Stomach (tissue), 9 donors: ENCODE measurements around the gene COX8A. TPM values are rescaled to one million over a fixed set of nuclear protein-coding genes. Genes with fewer than 3 reads are reported as not detected.
A peak's percentile ranks its signal among the peaks of the same experiment; 100 is the strongest.

Experiments used
- DNase-seq, 2 donors: peaks; one replicate each; pipeline versions ENCODE4 v3.0.0 to v3.0.0-alpha.2; 2013 to 2019
- H3K27ac ChIP-seq, 5 donors: fragments of 200-600 bp in 4 of 5; sonication (generic) in 4 of 5; one replicate each; pipeline ENCODE4 v1.5.1; 2013 to 2019; ENCODE audit warnings: mild to moderate bottlenecking in 1 of 5, moderate library complexity in 1 of 5
- H3K27me3 ChIP-seq, 3 donors: fragments of 200-600 bp; sonication (generic); one replicate each; pipeline ENCODE4 v1.5.1; 2017 to 2019; ENCODE audit warnings: mixed run types in 1 of 3
- H3K36me3 ChIP-seq, 4 donors: fragments of 200-600 bp; sonication (generic); 1 replicate in 3 of 4; 2 replicates in 1 of 4; pipeline ENCODE4 v1.5.1; 2016 to 2019
- H3K4me1 ChIP-seq, 4 donors: fragments of 200-600 bp; sonication (generic); one replicate each; pipeline ENCODE4 v1.5.1; 2016 to 2019
- H3K4me3 ChIP-seq, 4 donors: fragments of 200-600 bp; sonication (generic) in 3 of 4; one replicate each; pipeline ENCODE4 v1.5.1; 2016 to 2019; ENCODE audit warnings: mild to moderate bottlenecking in 1 of 4
- H3K9me3 ChIP-seq, 4 donors: fragments of 200-600 bp; sonication (generic); one replicate each; pipeline ENCODE4 v1.5.1; 2016 to 2019
- EP300 ChIP-seq: sonication (generic); formaldehyde crosslinking; IDR thresholded peaks from one replicate; pipeline ENCODE4 v1.6.1; 2017; ENCODE audit warnings: antibody characterized with exemption
- POLR2A ChIP-seq, 4 donors: fragments of 450-650 bp; IDR thresholded peaks; one replicate each; pipeline ENCODE4 v1.6.1; 2016; ENCODE audit warnings: antibody characterized with exemption in 4 of 4, control low read depth in 2 of 4, mild to moderate bottlenecking in 1 of 4, moderate library complexity in 1 of 4
- POLR2AphosphoS5 ChIP-seq, 3 donors: sonication (generic); formaldehyde crosslinking; IDR thresholded peaks; one replicate each; pipeline ENCODE4 v1.6.1; 2016; ENCODE audit warnings: antibody characterized with exemption in 3 of 3
- WGBS, 5 donors: extraction: QIAGEN DNeasy Blood & Tissue Kit in 3 of 5; methylation state at CpG; one replicate each; pipeline versions ENCODE4 v1.1.5 to v1.1.7; 2013 to 2018; 5-methylcytosine and 5-hydroxymethylcytosine counted together
- intact Hi-C: fragments of 100-400 bp; cut with DNase I; formaldehyde crosslinking; loops from one replicate; pipeline ENCODE4 v1.15.1; 2023; ENCODE audit warnings: low total_unique reads
- polyA plus RNA-seq, 3 donors: library from polyadenylated mRNA; stranded (reverse); fragments of 200-250 nt; gene quantifications; one replicate each; pipeline ENCODE4 v1.2.3, GENCODE V29; 2013
- total RNA-seq, 5 donors: library from RNA; depleted of rRNA; stranded (reverse); fragments of >200 nt; gene quantifications; one replicate each; pipeline versions ENCODE4 v1.1.0 to v1.2.3, GENCODE V29; 2014 to 2016
- TF ChIP-seq, protein P1 (sequence below), 7 experiments: fragments of 450-650 bp in 4 of 7; fragments of 200-600 bp in 3 of 7; sonication (generic) in 3 of 7; IDR thresholded peaks; one replicate each; pipeline ENCODE4 v1.5.1; 2016 to 2019; ENCODE audit warnings: antibody characterized with exemption in 7 of 7, control low read depth in 2 of 7, mild to moderate bottlenecking in 1 of 7
- donor health status: healthy with polysubstance abuse.
- donor health status: Bipolar disorder and iron deficiency.
- donor health status: healthy.

The COX8A gene
- total and polyA plus RNA-seq, 8 donors, result 107 to 1,045 (median 933) TPM

DNA sequence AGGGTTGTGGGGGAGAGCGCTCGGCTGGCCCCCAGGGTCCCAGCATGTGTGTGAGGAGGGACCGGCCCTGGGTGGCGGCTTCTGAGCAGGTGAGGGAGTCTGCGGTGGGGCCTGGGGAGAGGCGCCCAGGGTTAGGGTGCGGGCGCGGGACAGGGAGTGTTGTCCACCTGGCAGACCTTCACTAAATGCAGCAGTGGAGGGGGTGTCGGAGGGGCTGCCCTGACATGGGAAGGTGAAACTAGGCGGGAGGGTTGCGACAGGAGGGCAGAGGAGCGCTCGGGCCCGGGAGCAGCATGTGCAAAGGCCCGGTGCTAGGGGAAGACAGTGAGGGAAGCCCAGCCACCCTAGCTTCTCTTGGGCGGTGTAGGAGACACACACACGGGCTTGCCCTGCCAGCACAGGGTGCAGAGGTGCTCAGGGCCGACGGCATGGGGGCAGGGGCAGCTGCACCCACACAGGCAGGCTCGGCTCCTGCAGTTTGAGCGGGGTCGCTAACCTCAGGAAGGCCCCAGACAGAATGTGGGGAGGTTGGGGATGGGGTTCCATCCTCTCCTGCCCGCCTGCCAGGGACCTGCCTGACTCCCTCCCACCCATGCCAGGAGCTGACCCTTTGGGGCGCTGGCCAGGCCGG, 34.0 kb downstream of the COX8A start:
- intact Hi-C loops, result no loop called here
- peak overlapping the region in 2 of 5 donors; percentile 43 to 58 for H3K27ac ChIP-seq
- 87 to 91% (median 90%) methylated on average over 20 to 26 of the region's 26 CpGs for WGBS, 5 donors
- no peaks in the 10 kb centered on the region for H3K36me3 ChIP-seq
- no peaks in the 10 kb centered on the region for H3K9me3 ChIP-seq
- H3K4me3 ChIP-seq, result peak overlapping the region in 2 of 4 donors; percentile 35 to 51
- H3K27me3 ChIP-seq, result peaks cover 0 to 28% (median 0%) of the 10 kb centered on the region in 3 donors
- H3K4me1 ChIP-seq, result peaks cover 15 to 27% (median 20%) of the 10 kb centered on the region in 4 donors
- DNase-seq, result no peak
- TF ChIP-seq, protein P1, sequence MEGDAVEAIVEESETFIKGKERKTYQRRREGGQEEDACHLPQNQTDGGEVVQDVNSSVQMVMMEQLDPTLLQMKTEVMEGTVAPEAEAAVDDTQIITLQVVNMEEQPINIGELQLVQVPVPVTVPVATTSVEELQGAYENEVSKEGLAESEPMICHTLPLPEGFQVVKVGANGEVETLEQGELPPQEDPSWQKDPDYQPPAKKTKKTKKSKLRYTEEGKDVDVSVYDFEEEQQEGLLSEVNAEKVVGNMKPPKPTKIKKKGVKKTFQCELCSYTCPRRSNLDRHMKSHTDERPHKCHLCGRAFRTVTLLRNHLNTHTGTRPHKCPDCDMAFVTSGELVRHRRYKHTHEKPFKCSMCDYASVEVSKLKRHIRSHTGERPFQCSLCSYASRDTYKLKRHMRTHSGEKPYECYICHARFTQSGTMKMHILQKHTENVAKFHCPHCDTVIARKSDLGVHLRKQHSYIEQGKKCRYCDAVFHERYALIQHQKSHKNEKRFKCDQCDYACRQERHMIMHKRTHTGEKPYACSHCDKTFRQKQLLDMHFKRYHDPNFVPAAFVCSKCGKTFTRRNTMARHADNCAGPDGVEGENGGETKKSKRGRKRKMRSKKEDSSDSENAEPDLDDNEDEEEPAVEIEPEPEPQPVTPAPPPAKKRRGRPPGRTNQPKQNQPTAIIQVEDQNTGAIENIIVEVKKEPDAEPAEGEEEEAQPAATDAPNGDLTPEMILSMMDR (IDR thresholded peaks at IDR 0.05), result no peak
- TF ChIP-seq EP300 (no peak), POLR2AphosphoS5 (IDR thresholded peaks at IDR 0.05) (no peak), POLR2A (IDR thresholded peaks at IDR 0.05) (no peak)

DNA sequence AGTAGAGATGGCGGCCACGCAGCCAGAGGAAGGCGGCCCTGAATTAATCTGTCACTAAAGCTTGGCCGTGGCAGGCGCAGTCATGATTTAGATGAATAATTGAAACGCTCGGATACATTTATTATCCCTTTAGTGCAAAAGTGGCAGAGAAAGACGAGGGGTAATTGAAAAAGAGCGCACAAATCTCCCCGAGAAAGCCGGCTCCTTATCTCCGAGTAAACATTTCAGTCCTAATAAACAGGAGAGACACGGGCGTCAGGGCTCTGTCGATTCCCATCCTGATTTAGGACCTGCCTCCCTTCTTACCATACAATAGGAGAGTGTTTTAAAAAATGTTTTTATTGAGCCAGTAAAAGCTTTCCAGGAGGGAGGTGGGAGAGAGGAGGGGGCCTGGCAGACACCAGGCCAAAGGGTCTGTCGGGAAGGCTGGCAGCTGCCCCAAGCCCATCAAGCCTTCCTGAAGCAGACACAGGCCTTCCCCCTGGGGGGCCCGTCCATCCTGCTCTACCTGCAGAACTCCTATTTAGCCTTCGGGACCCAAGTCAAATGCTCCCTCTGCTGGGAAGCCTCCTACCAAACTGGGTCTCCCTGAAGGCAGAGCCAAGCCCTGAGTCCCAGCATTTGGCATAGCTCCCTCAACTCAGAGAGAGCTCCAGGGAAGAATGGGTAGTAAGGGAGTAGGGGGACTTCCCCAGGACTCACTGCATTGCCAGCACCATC, 34.7 kb downstream of the COX8A start:
- H3K9me3 ChIP-seq, result no peaks in the 10 kb centered on the region
- TF ChIP-seq EP300 (no peak), POLR2A (IDR thresholded peaks at IDR 0.05) (no peak), POLR2AphosphoS5 (IDR thresholded peaks at IDR 0.05) (no peak)
- TF ChIP-seq, protein P1 (IDR thresholded peaks at IDR 0.05), result no peak
- peaks cover 15 to 27% (median 20%) of the 10 kb centered on the region in 4 donors for H3K4me1 ChIP-seq
- WGBS, 5 donors, result 82 to 89% (median 87%) methylated on average over 18 of the region's 18 CpGs
- peaks cover 0 to 28% (median 0%) of the 10 kb centered on the region in 3 donors for H3K27me3 ChIP-seq
- no peak for DNase-seq
- H3K27ac ChIP-seq, result no peak overlapping the region
- no peak overlapping the region for H3K4me3 ChIP-seq
- H3K36me3 ChIP-seq, result no peaks in the 10 kb centered on the region
- intact Hi-C loops, result no loop called here

DNA sequence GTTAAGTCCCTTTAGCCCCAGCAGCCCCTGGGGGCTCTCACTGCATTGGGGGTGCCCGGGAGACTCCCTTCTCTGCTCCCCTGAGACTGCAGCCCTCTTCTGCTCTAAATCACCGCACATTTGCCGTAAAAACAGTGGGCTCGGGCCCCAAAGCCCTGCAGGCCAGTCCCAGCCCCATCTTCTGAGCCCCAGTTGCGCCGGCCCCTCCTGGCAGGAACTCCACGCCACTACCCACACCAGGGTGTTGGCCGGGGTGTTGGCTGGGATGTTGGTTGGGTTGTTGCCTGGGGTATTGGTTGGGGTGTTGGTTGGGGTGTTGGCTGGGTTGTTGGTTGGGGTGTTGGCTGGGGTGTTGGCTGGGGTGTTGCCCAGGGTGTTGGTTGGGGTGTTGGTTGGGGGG, 35.3 kb downstream of the COX8A start:
- Histone ChIP-seq H3K27me3 (peaks cover 0 to 28% (median 0%) of the 10 kb centered on the region in 3 donors), H3K9me3 (no peaks in the 10 kb centered on the region), H3K4me1 (peaks cover 15 to 27% (median 20%) of the 10 kb centered on the region in 4 donors), H3K36me3 (no peaks in the 10 kb centered on the region), H3K27ac (no peak overlapping the region), H3K4me3 (no peak overlapping the region)
- TF ChIP-seq EP300 (no peak), POLR2AphosphoS5 (IDR thresholded peaks at IDR 0.05) (no peak), POLR2A (IDR thresholded peaks at IDR 0.05) (no peak)
- no peak for DNase-seq
- intact Hi-C loops, result no loop called here
- WGBS, 5 donors, result 94 to 98% (median 97%) methylated on average over 8 of the region's 8 CpGs

DNA sequence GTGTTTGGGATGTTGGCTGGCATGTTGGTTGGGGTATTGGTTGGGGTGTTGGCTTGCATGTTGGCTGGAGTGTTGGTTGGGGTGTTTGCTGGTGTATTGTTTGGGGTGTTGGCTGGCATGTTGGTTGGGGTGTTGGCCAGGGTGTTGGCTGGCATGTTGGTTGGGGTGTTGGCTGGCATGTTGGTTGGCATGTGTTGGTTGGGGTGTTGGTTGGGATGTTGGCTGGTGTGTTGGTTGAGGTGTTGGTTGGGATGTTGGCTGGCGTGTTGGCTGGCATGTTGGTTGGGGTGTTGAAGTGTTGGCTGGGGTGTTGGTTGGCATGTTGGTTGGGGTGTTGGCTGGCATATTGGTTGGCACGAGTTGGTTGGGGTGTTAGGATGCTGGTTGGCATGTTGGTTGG, 36.4 kb downstream of the COX8A start:
- TF ChIP-seq EP300 (no peak), POLR2AphosphoS5 (IDR thresholded peaks at IDR 0.05) (no peak), POLR2A (IDR thresholded peaks at IDR 0.05) (no peak)
- TF ChIP-seq, protein P1 (IDR thresholded peaks at IDR 0.05), result no peak
- no peaks in the 10 kb centered on the region for H3K9me3 ChIP-seq
- no peak for DNase-seq
- peaks cover 0 to 23% (median 0%) of the 10 kb centered on the region in 3 donors for H3K27me3 ChIP-seq
- H3K4me1 ChIP-seq, result peaks cover 15 to 27% (median 20%) of the 10 kb centered on the region in 4 donors
- H3K27ac ChIP-seq, result no peak overlapping the region
- 96 to 100% (median 97%) methylated on average over 2 of the region's 2 CpGs for WGBS, 5 donors
- no peak overlapping the region for H3K4me3 ChIP-seq
- intact Hi-C loops, result no loop called here
- no peaks in the 10 kb centered on the region for H3K36me3 ChIP-seq
